Type B pancreatic cell (in vitro differentiated cells): ENCODE data around the gene ITM2B. TPM values are rescaled to one million over a fixed set of nuclear protein-coding genes. Genes with fewer than 3 reads are reported as not detected.
"Not testable (repeated sequence)": the region's sequence is repeated elsewhere in the genome, so short reads cannot be mapped to it uniquely, and the experiment has no call there.

Source experiments
- DNase-seq: peaks from one replicate; pipeline ENCODE4 v3.0.0; 2021; ENCODE audit warnings: mixed read lengths; ENCODE audit not compliant: unreplicated experiment; ENCODE audit errors: extremely low spot score
- H3K27ac Mint-ChIP-seq: 2 replicates; pipeline ENCODE4 v1.8.0; 2021; ENCODE audit warnings: mild to moderate bottlenecking, mixed read lengths
- H3K27me3 Mint-ChIP-seq: 2 replicates; pipeline ENCODE4 v1.8.0; 2021; ENCODE audit warnings: mixed read lengths
- H3K36me3 Mint-ChIP-seq: 2 replicates; pipeline ENCODE4 v1.8.0; 2021; ENCODE audit warnings: mixed read lengths
- H3K4me1 Mint-ChIP-seq: one replicate; pipeline ENCODE4 v1.8.0; 2021; ENCODE audit warnings: mixed read lengths; ENCODE audit not compliant: unreplicated experiment
- H3K4me3 Mint-ChIP-seq: 2 replicates; pipeline ENCODE4 v1.8.0; 2021; ENCODE audit warnings: mild to moderate bottlenecking, mixed read lengths
- H3K9me3 Mint-ChIP-seq: 2 replicates; pipeline ENCODE4 v1.8.0; 2021; ENCODE audit warnings: mixed read lengths
- total RNA-seq: library from RNA; stranded (reverse); gene quantifications from 2 replicates; pipeline ENCODE4 v1.2.1, GENCODE V29; 2021; ENCODE audit warnings: low replicate concordance
- TF ChIP-seq, protein P1 (sequence below): fragments of 200-600 bp; sonication (generic); conservative IDR thresholded peaks from 2 replicates; pipeline ENCODE4 v1.5.0; 2021; ENCODE audit warnings: antibody characterized with exemption, mild to moderate bottlenecking

Gene ITM2B
- total RNA-seq, 1 donor from 2014 or later: 232 TPM

DNA sequence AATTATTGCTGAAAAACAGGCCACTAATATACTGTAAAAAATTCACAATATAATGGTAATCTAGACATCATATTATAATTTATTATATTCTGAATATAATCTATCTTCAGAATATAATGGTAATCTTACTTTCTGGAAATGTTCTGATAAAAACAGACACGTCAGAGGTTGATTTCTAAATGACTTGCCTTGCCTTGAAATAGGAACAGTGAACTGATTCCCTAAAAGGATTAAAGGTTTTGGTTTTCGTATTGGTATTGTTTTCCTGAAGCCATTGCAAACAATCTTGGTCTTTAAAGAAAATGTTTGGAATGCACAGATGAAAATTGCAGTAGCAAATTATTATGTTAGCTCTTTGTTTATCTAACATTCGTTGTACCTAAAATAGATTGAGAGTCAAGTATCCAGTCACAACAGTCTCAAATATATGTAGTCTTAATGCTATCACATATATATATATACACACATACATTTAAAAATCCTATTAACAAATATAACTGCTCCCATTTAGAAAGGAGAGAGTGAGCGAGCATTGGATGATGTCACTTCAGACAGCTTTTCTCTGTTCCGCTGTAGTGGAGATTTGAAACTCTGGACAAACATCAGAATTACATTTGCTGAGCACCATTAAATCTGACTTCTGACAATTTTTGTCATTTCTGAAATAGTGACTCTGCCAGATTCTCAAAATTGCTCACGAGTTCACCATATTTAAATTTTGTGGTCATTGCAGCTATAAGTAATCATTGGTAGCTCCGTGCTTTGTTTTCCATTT lies 1.7 kb downstream of the ITM2B start:
- Mint-ChIP-seq H3K4me3 (peak overlapping the region; percentile 98), H3K36me3 (no peaks in the 10 kb centered on the region), H3K9me3 (no peaks in the 10 kb centered on the region), H3K4me1 (peaks cover 39% of the 10 kb centered on the region), H3K27ac (peak overlapping the region; percentile 88), H3K27me3 (no peaks in the 10 kb centered on the region)
- TF ChIP-seq, protein P1, sequence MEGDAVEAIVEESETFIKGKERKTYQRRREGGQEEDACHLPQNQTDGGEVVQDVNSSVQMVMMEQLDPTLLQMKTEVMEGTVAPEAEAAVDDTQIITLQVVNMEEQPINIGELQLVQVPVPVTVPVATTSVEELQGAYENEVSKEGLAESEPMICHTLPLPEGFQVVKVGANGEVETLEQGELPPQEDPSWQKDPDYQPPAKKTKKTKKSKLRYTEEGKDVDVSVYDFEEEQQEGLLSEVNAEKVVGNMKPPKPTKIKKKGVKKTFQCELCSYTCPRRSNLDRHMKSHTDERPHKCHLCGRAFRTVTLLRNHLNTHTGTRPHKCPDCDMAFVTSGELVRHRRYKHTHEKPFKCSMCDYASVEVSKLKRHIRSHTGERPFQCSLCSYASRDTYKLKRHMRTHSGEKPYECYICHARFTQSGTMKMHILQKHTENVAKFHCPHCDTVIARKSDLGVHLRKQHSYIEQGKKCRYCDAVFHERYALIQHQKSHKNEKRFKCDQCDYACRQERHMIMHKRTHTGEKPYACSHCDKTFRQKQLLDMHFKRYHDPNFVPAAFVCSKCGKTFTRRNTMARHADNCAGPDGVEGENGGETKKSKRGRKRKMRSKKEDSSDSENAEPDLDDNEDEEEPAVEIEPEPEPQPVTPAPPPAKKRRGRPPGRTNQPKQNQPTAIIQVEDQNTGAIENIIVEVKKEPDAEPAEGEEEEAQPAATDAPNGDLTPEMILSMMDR: no peak
- no peak for DNase-seq

DNA sequence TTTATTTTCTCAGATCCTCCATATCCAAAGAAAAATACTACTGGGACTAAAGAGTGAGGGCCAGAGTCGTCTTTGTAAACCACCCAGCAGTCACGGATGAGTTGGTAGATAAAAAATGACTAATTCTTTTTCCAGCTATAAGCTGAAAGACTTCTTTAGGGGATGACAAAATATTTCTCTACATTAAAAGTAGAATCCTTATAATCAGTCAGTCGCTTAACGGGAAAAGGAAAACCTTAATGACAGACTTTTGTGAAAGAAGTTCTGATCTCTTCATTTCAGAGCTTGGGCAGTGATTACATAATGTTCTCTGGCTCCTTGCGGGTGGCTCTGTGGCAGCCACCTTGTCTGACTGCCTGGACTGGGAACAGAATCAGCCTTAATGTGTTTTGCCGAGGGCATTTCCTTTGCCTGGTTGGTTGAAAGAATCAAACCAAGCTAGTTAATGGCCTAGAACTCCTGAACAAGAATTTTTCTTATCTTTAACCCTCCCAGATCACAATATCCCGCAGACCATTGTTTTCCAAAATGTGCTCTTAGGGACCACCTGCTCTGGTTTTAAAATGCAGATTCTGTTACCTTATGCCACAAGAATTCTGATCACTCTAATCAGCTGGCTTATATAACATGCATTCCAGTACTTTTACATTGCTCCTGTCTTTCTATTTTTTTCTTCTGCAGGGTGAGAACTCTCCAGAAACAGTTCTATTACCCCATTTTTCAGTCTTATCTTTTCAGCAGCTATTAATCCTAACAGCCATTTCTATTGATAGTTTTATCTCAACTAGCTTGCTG lies 2.5 kb downstream of the ITM2B start:
- TF ChIP-seq, protein P1: no peak
- Mint-ChIP-seq H3K27me3 (no peaks in the 10 kb centered on the region), H3K27ac (peak overlapping the region; percentile 88)

DNA sequence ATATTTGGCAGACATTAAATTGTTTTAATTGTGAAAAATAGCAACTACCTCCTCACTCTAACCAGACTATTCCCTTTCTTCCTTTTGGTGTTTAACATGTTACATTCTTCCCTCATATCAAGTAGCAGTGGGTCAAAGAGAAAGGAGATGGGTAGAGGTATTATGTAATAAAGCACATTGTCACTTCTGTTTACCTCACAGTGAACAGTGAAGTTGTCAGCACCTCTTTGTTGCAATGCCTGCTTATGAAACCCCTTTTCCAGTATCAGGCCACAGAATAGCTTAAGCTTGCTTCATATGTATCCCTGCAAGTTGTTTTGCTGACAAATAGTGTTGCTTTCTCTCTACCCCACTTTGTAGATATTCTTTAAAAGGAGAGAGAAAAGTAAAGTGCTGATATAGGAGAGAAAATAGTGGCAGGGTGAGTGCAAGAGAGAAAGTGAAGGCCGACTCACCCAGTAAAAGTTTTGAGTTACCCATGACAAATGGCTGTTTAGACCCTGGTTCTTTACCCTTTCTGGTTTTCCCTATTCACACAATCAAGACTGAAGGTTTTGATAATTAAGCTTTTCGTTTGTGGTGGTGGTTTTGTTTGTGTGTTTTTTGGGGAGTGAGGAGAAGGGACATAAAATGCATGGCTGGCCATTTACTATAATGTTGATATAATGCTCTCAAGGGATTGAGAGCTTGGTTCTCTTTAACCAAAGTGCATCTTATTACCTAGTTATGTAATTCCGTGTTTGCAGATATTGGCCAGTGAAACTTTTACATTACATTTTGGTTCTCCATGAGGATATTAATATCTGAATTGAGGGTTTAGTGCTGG lies 3.7 kb downstream of the ITM2B start:
- H3K4me1 Mint-ChIP-seq: peaks cover 38% of the 10 kb centered on the region
- H3K4me3 Mint-ChIP-seq: peak overlapping the region; percentile 98
- no peaks in the 10 kb centered on the region for H3K27me3 Mint-ChIP-seq
- H3K9me3 Mint-ChIP-seq: no peaks in the 10 kb centered on the region
- H3K36me3 Mint-ChIP-seq: peaks cover 3% of the 10 kb centered on the region
- H3K27ac Mint-ChIP-seq: peak overlapping the region; percentile 88
- TF ChIP-seq, protein P1: no peak
- DNase-seq: no peak

More for the DNA sequence above, 2.5 kb downstream of the ITM2B start:
- Mint-ChIP-seq H3K36me3 (peaks cover 3% of the 10 kb centered on the region), H3K9me3 (no peaks in the 10 kb centered on the region), H3K4me1 (peaks cover 39% of the 10 kb centered on the region), H3K4me3 (peak overlapping the region; percentile 98)
- no peak for DNase-seq

DNA sequence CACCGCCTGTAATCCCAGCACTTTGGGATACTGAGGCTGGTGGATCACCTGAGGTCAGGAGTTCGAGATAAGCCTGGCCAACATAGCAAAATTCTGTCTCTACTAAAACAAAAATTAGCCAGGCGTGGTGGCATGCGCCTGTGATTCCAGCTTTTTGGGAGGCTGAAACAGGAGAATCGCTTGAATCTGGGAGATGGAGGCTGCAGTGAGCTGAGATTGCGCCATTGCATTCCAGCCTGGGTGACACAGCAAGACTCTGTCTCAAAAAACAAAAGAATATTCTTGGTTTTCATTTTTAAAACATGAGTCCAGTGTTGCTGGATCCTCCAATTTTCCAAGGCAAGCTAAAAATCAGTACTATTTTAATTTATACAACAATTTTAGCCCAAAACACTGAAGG lies 6.4 kb downstream of the ITM2B start:
- not testable (repeated sequence) for H3K4me3 Mint-ChIP-seq, H3K27me3 Mint-ChIP-seq, H3K36me3 Mint-ChIP-seq, DNase-seq, H3K9me3 Mint-ChIP-seq, H3K27ac Mint-ChIP-seq
- peaks cover 46% of the 10 kb centered on the region for H3K4me1 Mint-ChIP-seq

DNA sequence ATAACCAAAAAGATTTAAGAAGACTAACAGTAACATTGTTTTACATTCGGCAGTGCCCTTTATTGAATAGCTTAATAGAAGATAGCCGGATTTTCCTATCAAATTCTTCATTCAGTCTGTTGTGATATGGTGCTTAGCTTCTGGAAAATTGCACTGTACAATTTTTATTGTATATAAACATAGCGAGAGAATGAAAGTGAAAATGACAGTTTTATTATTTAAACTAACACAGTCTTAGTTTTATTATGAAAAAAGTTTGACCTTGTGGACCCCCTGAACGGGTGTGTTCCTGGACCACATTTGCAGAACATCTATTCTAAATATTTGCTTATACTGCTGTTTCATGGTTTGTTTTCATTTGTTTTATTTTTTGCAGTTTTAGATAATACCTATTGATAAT lies 8.6 kb downstream of the ITM2B start:
- peaks cover 35% of the 10 kb centered on the region for H3K4me1 Mint-ChIP-seq
- H3K4me3 Mint-ChIP-seq: no peak overlapping the region
- TF ChIP-seq, protein P1: no peak
- no peak overlapping the region for H3K27ac Mint-ChIP-seq
- H3K36me3 Mint-ChIP-seq: peaks cover 3% of the 10 kb centered on the region
- H3K27me3 Mint-ChIP-seq: no peaks in the 10 kb centered on the region
- no peaks in the 10 kb centered on the region for H3K9me3 Mint-ChIP-seq
- no peak for DNase-seq
